Nephron progenitor cell (in vitro differentiated cells): Measurements from ENCODE around the gene FHL2.

ENCODE experiments used
- DNase-seq: peaks from one replicate; pipeline ENCODE4 v3.0.0; 2021
- H3K27ac Mint-ChIP-seq: 2 replicates; pipeline ENCODE4 v1.8.0; 2021; ENCODE audit warnings: mild to moderate bottlenecking, moderate library complexity, mixed read lengths
- H3K27me3 Mint-ChIP-seq: 2 replicates; pipeline ENCODE4 v1.8.0; 2021; ENCODE audit warnings: mild to moderate bottlenecking, low read depth, mixed read lengths; ENCODE audit not compliant: poor library complexity
- H3K36me3 Mint-ChIP-seq: 2 replicates; pipeline ENCODE4 v1.8.0; 2021; ENCODE audit warnings: low read depth, mixed read lengths
- H3K4me1 Mint-ChIP-seq: 2 replicates; pipeline ENCODE4 v1.8.0; 2021; ENCODE audit warnings: mixed read lengths
- H3K4me3 Mint-ChIP-seq: 2 replicates; pipeline ENCODE4 v1.8.0; 2021; ENCODE audit warnings: mild to moderate bottlenecking, moderate library complexity, mixed read lengths
- H3K9me3 Mint-ChIP-seq: 2 replicates; pipeline ENCODE4 v1.8.0; 2021; ENCODE audit warnings: mild to moderate bottlenecking, moderate library complexity, mixed read lengths
- TF ChIP-seq, protein P1 (sequence below): fragments of 200-600 bp; sonication (generic); IDR thresholded peaks from 2 replicates; pipeline ENCODE4 v1.5.0; 2021; ENCODE audit warnings: antibody characterized with exemption

The FHL2 gene

DNA sequence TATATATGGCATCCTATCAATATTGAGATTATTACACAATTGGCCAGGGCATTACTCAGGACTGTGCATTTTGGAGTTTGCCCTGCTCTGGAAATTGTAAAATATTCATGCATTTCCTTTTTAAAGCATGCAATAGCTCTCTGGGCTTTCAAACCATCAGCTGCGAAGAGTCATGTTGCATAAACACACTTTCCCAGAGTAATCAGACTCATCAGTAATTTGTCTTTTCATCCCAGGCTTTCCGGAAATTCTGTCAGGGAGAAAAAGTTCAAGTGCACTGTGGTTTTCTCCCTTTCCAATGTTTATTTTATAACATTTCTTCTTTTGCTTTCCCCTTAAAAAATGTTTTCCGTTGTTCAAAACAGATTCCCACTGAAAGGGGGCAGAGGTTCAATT lies 38.9 kb upstream of the FHL2 start:
- Mint-ChIP-seq H3K27ac (no peak overlapping the region), H3K4me3 (no peak overlapping the region), H3K4me1 (peaks cover 19% of the 10 kb centered on the region), H3K36me3 (no peaks in the 10 kb centered on the region), H3K27me3 (peaks cover 3% of the 10 kb centered on the region), H3K9me3 (no peaks in the 10 kb centered on the region)
- DNase-seq = no peak
- TF ChIP-seq, protein P1, sequence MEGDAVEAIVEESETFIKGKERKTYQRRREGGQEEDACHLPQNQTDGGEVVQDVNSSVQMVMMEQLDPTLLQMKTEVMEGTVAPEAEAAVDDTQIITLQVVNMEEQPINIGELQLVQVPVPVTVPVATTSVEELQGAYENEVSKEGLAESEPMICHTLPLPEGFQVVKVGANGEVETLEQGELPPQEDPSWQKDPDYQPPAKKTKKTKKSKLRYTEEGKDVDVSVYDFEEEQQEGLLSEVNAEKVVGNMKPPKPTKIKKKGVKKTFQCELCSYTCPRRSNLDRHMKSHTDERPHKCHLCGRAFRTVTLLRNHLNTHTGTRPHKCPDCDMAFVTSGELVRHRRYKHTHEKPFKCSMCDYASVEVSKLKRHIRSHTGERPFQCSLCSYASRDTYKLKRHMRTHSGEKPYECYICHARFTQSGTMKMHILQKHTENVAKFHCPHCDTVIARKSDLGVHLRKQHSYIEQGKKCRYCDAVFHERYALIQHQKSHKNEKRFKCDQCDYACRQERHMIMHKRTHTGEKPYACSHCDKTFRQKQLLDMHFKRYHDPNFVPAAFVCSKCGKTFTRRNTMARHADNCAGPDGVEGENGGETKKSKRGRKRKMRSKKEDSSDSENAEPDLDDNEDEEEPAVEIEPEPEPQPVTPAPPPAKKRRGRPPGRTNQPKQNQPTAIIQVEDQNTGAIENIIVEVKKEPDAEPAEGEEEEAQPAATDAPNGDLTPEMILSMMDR = no peak

GRCh38 chr2:105432749-105433148 lies 33.9 kb upstream of the FHL2 start:
- Mint-ChIP-seq H3K4me3 (no peak overlapping the region), H3K27ac (no peak overlapping the region), H3K9me3 (no peaks in the 10 kb centered on the region), H3K4me1 (peaks cover 2% of the 10 kb centered on the region), H3K36me3 (no peaks in the 10 kb centered on the region), H3K27me3 (no peaks in the 10 kb centered on the region)
- TF ChIP-seq, protein P1 = no peak
- no peak for DNase-seq

DNA sequence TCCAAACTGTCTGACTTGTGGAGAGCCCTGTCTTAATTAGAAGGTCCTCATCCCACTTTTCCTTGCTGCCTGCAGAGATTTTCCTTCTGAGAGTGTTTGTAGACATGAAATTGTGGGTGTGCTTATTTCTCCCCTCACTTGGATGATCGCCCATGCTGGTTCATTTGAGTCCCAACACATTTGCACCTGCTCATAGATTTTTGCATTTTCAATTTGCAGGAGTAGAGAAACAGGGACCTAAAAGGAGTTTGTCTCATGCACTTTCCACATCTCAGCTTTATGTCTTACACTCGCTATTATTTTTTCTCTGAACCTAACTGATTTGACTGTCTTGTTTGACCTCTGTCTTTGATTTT lies 33.2 kb upstream of the FHL2 start:
- H3K4me1 Mint-ChIP-seq = peaks cover 5% of the 10 kb centered on the region
- DNase-seq = no peak
- no peak overlapping the region for H3K4me3 Mint-ChIP-seq
- TF ChIP-seq, protein P1 = no peak
- H3K27me3 Mint-ChIP-seq = no peaks in the 10 kb centered on the region
- H3K36me3 Mint-ChIP-seq = no peaks in the 10 kb centered on the region
- no peak overlapping the region for H3K27ac Mint-ChIP-seq
- no peaks in the 10 kb centered on the region for H3K9me3 Mint-ChIP-seq

- TF ChIP-seq, protein P1 = no peak
- H3K4me3 Mint-ChIP-seq = no peak overlapping the region
- no peaks in the 10 kb centered on the region for H3K9me3 Mint-ChIP-seq
- peaks cover 10% of the 10 kb centered on the region for H3K4me1 Mint-ChIP-seq
- no peaks in the 10 kb centered on the region for H3K36me3 Mint-ChIP-seq
- DNase-seq = no peak
- H3K27me3 Mint-ChIP-seq = peaks cover 4% of the 10 kb centered on the region
- H3K27ac Mint-ChIP-seq = no peak overlapping the region
Observed at GRCh38 chr2:105431367-105432043, 32.7 kb upstream of the FHL2 start.

DNA sequence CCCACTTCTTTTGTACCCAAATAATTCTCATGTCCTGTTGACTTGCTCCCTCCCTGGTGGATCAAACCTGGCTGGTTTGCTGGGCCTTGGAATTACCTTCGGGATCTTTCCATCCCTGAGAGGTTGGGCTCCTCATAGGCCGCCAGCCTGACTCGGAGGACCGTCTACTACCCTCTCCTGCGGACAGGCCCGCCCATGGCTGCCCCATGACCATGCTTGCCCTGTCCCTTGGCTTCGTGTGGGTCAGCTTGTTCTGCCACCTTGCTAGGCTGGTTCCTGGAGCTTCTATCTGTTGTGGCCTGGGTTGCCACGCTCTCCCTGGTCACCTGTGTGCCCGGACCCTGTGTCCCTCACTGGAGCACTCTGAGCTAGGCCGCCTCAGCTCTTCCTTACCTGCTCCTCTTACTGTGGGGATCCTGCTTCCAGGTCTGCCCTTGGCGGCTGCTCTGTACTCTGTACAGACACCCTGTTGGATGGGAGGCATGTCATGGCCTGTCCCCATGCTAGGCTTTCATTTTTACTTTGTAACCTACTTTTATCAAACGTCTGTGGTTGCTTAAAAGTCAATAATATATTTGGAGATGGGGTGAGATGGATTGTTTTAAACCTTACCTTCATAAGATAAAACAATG lies 29.7 kb upstream of the FHL2 start:
- H3K4me1 Mint-ChIP-seq = peaks cover 23% of the 10 kb centered on the region
- peaks cover 9% of the 10 kb centered on the region for H3K27me3 Mint-ChIP-seq
- peaks cover 8% of the 10 kb centered on the region for H3K9me3 Mint-ChIP-seq
- H3K4me3 Mint-ChIP-seq = no peak overlapping the region
- no peak for DNase-seq
- no peaks in the 10 kb centered on the region for H3K36me3 Mint-ChIP-seq
- TF ChIP-seq, protein P1 = no peak
- H3K27ac Mint-ChIP-seq = no peak overlapping the region

- TF ChIP-seq, protein P1 = no peak
- DNase-seq = no peak
- peaks cover 23% of the 10 kb centered on the region for H3K4me1 Mint-ChIP-seq
- H3K4me3 Mint-ChIP-seq = no peak overlapping the region
- H3K27ac Mint-ChIP-seq = no peak overlapping the region
- peaks cover 9% of the 10 kb centered on the region for H3K27me3 Mint-ChIP-seq
- H3K36me3 Mint-ChIP-seq = no peaks in the 10 kb centered on the region
- H3K9me3 Mint-ChIP-seq = peaks cover 15% of the 10 kb centered on the region
Observed at GRCh38 chr2:105427485-105427884, 28.6 kb upstream of the FHL2 start.
